Breast epithelium (tissue), 3 donors: ENCODE measurements around the gene IRS1.

Source experiments
- CTCF ChIP-seq, 3 donors: fragments of 450-650 bp; IDR thresholded peaks; one replicate each; pipeline ENCODE4 v1.5.1; 2016 to 2017; ENCODE audit warnings: antibody characterized with exemption in 3 of 3, mild to moderate bottlenecking in 3 of 3, moderate library complexity in 3 of 3
- POLR2A ChIP-seq: fragments of 450-650 bp; IDR thresholded peaks from one replicate; pipeline ENCODE4 v1.6.1; 2016; ENCODE audit warnings: antibody characterized with exemption, mild to moderate bottlenecking, moderate library complexity
- POLR2AphosphoS5 ChIP-seq, 3 donors: sonication (generic); formaldehyde crosslinking; IDR thresholded peaks; one replicate each; pipeline ENCODE4 v1.6.1; 2017; ENCODE audit warnings: antibody characterized with exemption in 3 of 3

DNA sequence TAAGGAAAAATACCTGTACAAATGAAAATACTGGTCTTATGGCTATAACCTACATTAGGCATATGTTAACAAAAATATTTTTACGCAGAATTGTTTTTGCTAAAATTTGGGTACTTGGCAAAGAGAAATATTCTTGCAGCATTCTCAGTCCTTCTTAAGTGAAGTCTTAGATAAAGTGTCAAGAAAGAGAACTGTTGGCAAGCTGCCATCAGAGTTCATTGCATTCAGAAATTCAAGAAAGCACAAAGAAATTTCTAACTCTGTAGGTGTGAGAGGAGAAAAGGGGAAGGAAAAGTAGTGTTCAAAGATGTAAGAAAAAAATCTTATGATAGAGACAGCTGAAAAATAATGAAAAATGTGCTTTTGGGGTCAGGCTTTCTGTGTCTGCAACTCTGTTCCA lies 86.7 kb downstream of the IRS1 start:
- TF ChIP-seq POLR2A (no peak), CTCF (IDR thresholded peaks at IDR 0.05) (no peak), POLR2AphosphoS5 (IDR thresholded peaks at IDR 0.05) (no peak)
